ENCODE results near the gene SMURF2.

Gene SMURF2

GRCh38 chr17:64625541-64625940 lies 36.6 kb downstream of the SMURF2 start:
- Histone ChIP-seq H3K27me3 (no peaks in the 10 kb centered on the region), H3K36me3 (no peaks in the 10 kb centered on the region), H3K4me1 (no peaks in the 10 kb centered on the region), H3K4me3 (ENCODE audit: low read depth, low read length) (no peak overlapping the region), H3K9me3 (no peaks in the 10 kb centered on the region)
- TF ChIP-seq, protein P1, sequence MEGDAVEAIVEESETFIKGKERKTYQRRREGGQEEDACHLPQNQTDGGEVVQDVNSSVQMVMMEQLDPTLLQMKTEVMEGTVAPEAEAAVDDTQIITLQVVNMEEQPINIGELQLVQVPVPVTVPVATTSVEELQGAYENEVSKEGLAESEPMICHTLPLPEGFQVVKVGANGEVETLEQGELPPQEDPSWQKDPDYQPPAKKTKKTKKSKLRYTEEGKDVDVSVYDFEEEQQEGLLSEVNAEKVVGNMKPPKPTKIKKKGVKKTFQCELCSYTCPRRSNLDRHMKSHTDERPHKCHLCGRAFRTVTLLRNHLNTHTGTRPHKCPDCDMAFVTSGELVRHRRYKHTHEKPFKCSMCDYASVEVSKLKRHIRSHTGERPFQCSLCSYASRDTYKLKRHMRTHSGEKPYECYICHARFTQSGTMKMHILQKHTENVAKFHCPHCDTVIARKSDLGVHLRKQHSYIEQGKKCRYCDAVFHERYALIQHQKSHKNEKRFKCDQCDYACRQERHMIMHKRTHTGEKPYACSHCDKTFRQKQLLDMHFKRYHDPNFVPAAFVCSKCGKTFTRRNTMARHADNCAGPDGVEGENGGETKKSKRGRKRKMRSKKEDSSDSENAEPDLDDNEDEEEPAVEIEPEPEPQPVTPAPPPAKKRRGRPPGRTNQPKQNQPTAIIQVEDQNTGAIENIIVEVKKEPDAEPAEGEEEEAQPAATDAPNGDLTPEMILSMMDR (IDR thresholded peaks at IDR 0.05; ENCODE audit: low read depth, low read length) = no peak
- no peak for DNase-seq

DNA sequence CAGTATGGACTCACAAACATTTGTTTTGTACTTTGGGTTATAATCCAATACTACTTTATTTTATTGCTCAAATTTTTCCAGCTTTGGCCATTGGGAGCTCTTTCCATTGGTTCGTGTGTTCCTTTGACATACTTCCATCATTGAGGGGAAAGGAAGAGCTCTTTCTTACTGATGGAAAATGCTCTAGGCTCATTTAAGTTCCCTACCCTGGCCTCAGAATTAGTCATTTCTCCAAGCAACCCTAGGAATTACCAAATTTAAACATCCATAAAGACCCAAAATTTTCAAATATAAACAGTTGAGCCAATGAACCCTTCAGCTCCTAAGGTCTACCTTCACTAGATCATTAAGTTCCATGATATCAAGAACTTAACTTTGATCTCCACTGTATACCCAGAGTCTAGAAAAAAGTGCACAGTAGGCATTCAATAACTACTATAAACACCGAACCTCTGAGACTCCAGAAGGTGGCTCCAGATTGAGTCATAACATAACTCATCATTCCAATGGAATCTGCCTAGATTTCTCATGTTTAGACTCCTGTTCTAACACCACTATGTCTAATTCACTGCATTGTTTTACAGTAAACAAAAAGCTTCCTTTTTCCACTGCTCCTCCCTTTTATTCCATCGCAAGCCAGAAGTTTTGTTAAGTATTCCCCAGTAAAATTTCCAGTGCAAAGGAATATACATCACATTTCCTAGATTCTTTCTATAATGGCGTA lies 39.0 kb downstream of the SMURF2 start:
- no peaks in the 10 kb centered on the region for H3K4me1 ChIP-seq
- DNase-seq = no peak

GRCh38 chr17:64621772-64622171 lies 40.3 kb downstream of the SMURF2 start:
- H3K4me1 ChIP-seq = no peaks in the 10 kb centered on the region
- TF ChIP-seq, protein P1 (IDR thresholded peaks at IDR 0.05; ENCODE audit: low read depth, low read length) = no peak

More for the DNA sequence above, 39.0 kb downstream of the SMURF2 start:
- TF ChIP-seq, protein P1 (IDR thresholded peaks at IDR 0.05; ENCODE audit: low read depth, low read length) = no peak
- Histone ChIP-seq H3K4me3 (ENCODE audit: low read depth, low read length) (no peak overlapping the region), H3K27me3 (no peaks in the 10 kb centered on the region), H3K36me3 (no peaks in the 10 kb centered on the region), H3K9me3 (no peaks in the 10 kb centered on the region)

DNA sequence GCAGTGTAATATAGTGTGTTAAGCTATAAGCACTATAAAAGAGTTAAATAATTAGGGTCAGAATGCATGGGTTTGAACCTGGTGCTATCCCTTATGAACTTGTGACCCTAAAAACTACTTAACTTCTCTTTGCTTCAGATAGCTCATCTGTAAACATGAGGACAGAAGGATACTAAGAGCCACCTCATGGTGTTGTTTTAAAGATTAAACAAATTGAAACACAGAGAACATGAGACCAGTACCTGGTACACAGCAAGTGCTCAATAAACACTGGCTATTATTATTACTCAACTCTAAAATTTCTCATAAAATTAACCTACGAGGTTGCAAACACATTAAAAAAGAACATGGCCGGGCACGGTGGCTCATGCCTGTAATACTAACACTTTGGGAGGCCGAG lies 43.3 kb downstream of the SMURF2 start:
- DNase-seq = no peak
- Histone ChIP-seq H3K27me3 (no peaks in the 10 kb centered on the region), H3K9me3 (no peaks in the 10 kb centered on the region), H3K4me1 (no peaks in the 10 kb centered on the region), H3K36me3 (no peaks in the 10 kb centered on the region), H3K4me3 (ENCODE audit: low read depth, low read length) (no peak overlapping the region)
- TF ChIP-seq, protein P1 (IDR thresholded peaks at IDR 0.05; ENCODE audit: low read depth, low read length) = no peak

More at GRCh38 chr17:64621772-64622171, 40.3 kb downstream of the SMURF2 start:
- Histone ChIP-seq H3K27me3 (no peaks in the 10 kb centered on the region), H3K9me3 (no peaks in the 10 kb centered on the region), H3K4me3 (ENCODE audit: low read depth, low read length) (no peak overlapping the region), H3K36me3 (no peaks in the 10 kb centered on the region)
- no peak for DNase-seq

- Histone ChIP-seq H3K4me1 (no peaks in the 10 kb centered on the region), H3K9me3 (no peaks in the 10 kb centered on the region), H3K4me3 (ENCODE audit: low read depth, low read length) (no peak overlapping the region), H3K36me3 (no peaks in the 10 kb centered on the region), H3K27me3 (no peaks in the 10 kb centered on the region)
- DNase-seq = no peak
- TF ChIP-seq, protein P1 (IDR thresholded peaks at IDR 0.05; ENCODE audit: low read depth, low read length) = no peak
Observed at GRCh38 chr17:64617125-64617780, 44.9 kb downstream of the SMURF2 start.
